Measurements from ENCODE around the gene GPR3.
A peak's percentile ranks its signal among the peaks of the same experiment; 100 is the strongest.
"Not testable (repeated sequence)": the region's sequence is repeated elsewhere in the genome, so short reads cannot be mapped to it uniquely, and the experiment has no call there.

The GPR3 gene

GRCh38 chr1:27383661-27384060, 8.8 kb upstream of the GPR3 start:
- no peak overlapping the region for H3K4me3 ChIP-seq (ENCODE audit: low read depth in 1 of 2, low read length in 2 of 2)
- no peak overlapping the region for H3K9ac ChIP-seq (ENCODE audit: low read length)
- no peaks in the 10 kb centered on the region for H3K4me1 ChIP-seq (ENCODE audit: insufficient read depth, low read length)
- H3K27ac ChIP-seq (ENCODE audit: low read depth, low read length): no peak overlapping the region
- H3K36me3 ChIP-seq (ENCODE audit: insufficient read depth, low read length): no peaks in the 10 kb centered on the region
- peaks cover 0 to 16% of the 10 kb centered on the region in 2 donors for H3K27me3 ChIP-seq (ENCODE audit: control insufficient read depth in 1 of 2, insufficient read depth in 2 of 2, low read length in 2 of 2)
- H3K9me3 ChIP-seq (ENCODE audit: low read length): no peaks in the 10 kb centered on the region

DNA sequence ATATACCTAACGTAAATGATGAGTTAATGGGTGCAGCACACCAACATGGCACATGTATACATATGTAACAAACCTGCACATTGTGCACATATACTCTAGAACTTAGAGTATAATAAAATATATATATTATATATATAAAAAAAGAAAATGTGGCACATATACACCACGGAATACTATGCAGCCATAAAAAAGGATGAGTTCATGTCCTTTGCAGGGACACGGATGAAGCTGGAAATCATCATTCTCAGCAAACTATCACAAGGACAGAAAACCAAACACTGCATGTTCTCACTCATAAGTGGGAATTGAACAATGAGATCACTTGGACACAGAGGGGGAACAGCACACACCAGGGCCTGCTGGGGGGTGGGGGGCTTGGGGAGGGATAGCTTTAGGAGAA, 7.6 kb upstream of the GPR3 start:
- H3K27me3 ChIP-seq (ENCODE audit: control insufficient read depth in 1 of 2, insufficient read depth in 2 of 2, low read length in 2 of 2): peaks cover 0 to 16% of the 10 kb centered on the region in 2 donors
- not testable (repeated sequence) for H3K36me3 ChIP-seq (ENCODE audit: insufficient read depth, low read length); H3K4me3 ChIP-seq (ENCODE audit: low read depth in 1 of 2, low read length in 2 of 2); H3K27ac ChIP-seq (ENCODE audit: low read depth, low read length); H3K4me1 ChIP-seq (ENCODE audit: insufficient read depth, low read length); H3K9ac ChIP-seq (ENCODE audit: low read length); H3K9me3 ChIP-seq (ENCODE audit: low read length)

- peaks cover 0 to 3% of the 10 kb centered on the region in 2 donors for H3K27me3 ChIP-seq (ENCODE audit: control insufficient read depth in 1 of 2, insufficient read depth in 2 of 2, low read length in 2 of 2)
- H3K36me3 ChIP-seq (ENCODE audit: insufficient read depth, low read length): no peaks in the 10 kb centered on the region
- H3K4me1 ChIP-seq (ENCODE audit: insufficient read depth, low read length): peaks cover 13% of the 10 kb centered on the region
- H3K9me3 ChIP-seq (ENCODE audit: low read length): no peaks in the 10 kb centered on the region
- no peak overlapping the region for H3K27ac ChIP-seq (ENCODE audit: low read depth, low read length)
- H3K9ac ChIP-seq (ENCODE audit: low read length): no peak overlapping the region
- H3K4me3 ChIP-seq (ENCODE audit: low read depth in 1 of 2, low read length in 2 of 2): no peak overlapping the region
These were observed 4.0 kb upstream of the GPR3 start for GRCh38 chr1:27388337-27389005.

GRCh38 chr1:27391511-27392095, 819 bp upstream of the GPR3 start:
- no peaks in the 10 kb centered on the region for H3K36me3 ChIP-seq (ENCODE audit: insufficient read depth, low read length)
- H3K4me3 ChIP-seq (ENCODE audit: low read depth in 1 of 2, low read length in 2 of 2): peak overlapping the region; percentile 8 to 44
- H3K4me1 ChIP-seq (ENCODE audit: insufficient read depth, low read length): peaks cover 13% of the 10 kb centered on the region
- H3K27me3 ChIP-seq (ENCODE audit: control insufficient read depth in 1 of 2, insufficient read depth in 2 of 2, low read length in 2 of 2): no peaks in the 10 kb centered on the region
- no peaks in the 10 kb centered on the region for H3K9me3 ChIP-seq (ENCODE audit: low read length)
- peak overlapping the region; percentile 28 for H3K27ac ChIP-seq (ENCODE audit: low read depth, low read length)
- H3K9ac ChIP-seq (ENCODE audit: low read length): no peak overlapping the region

- Histone ChIP-seq H3K9me3 (ENCODE audit: low read length) (no peaks in the 10 kb centered on the region), H3K4me1 (ENCODE audit: insufficient read depth, low read length) (peaks cover 13% of the 10 kb centered on the region), H3K27me3 (ENCODE audit: control insufficient read depth in 1 of 2, insufficient read depth in 2 of 2, low read length in 2 of 2) (no peaks in the 10 kb centered on the region), H3K36me3 (ENCODE audit: insufficient read depth, low read length) (no peaks in the 10 kb centered on the region), H3K9ac (ENCODE audit: low read length) (no peak overlapping the region), H3K27ac (ENCODE audit: low read depth, low read length) (no peak overlapping the region), H3K4me3 (ENCODE audit: low read depth in 1 of 2, low read length in 2 of 2) (peak overlapping the region; percentile 8 to 35)
These were observed 585 bp downstream of the GPR3 start for GRCh38 chr1:27392778-27393635.

DNA sequence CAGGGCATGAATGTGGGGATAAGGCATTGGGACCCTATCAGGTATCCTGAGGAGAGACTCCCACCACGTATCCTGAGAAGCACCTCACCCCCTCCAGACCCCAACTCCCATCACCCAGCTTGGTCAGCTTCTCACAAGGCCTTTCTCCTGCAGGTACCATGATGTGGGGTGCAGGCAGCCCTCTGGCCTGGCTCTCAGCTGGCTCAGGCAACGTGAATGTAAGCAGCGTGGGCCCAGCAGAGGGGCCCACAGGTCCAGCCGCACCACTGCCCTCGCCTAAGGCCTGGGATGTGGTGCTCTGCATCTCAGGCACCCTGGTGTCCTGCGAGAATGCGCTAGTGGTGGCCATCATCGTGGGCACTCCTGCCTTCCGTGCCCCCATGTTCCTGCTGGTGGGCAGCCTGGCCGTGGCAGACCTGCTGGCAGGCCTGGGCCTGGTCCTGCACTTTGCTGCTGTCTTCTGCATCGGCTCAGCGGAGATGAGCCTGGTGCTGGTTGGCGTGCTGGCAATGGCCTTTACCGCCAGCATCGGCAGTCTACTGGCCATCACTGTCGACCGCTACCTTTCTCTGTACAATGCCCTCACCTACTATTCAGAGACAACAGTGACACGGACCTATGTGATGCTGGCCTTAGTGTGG, 1.3 kb downstream of the GPR3 start:
- H3K4me3 ChIP-seq (ENCODE audit: low read depth in 1 of 2, low read length in 2 of 2): no peak overlapping the region
- no peaks in the 10 kb centered on the region for H3K9me3 ChIP-seq (ENCODE audit: low read length)
- peaks cover 13% of the 10 kb centered on the region for H3K4me1 ChIP-seq (ENCODE audit: insufficient read depth, low read length)
- no peak overlapping the region for H3K9ac ChIP-seq (ENCODE audit: low read length)
- no peaks in the 10 kb centered on the region for H3K36me3 ChIP-seq (ENCODE audit: insufficient read depth, low read length)
- no peak overlapping the region for H3K27ac ChIP-seq (ENCODE audit: low read depth, low read length)
- no peaks in the 10 kb centered on the region for H3K27me3 ChIP-seq (ENCODE audit: control insufficient read depth in 1 of 2, insufficient read depth in 2 of 2, low read length in 2 of 2)

DNA sequence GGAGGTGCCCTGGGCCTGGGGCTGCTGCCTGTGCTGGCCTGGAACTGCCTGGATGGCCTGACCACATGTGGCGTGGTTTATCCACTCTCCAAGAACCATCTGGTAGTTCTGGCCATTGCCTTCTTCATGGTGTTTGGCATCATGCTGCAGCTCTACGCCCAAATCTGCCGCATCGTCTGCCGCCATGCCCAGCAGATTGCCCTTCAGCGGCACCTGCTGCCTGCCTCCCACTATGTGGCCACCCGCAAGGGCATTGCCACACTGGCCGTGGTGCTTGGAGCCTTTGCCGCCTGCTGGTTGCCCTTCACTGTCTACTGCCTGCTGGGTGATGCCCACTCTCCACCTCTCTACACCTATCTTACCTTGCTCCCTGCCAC, 1.8 kb downstream of the GPR3 start:
- Histone ChIP-seq H3K36me3 (ENCODE audit: insufficient read depth, low read length) (no peaks in the 10 kb centered on the region), H3K9me3 (ENCODE audit: low read length) (no peaks in the 10 kb centered on the region), H3K27me3 (ENCODE audit: control insufficient read depth in 1 of 2, insufficient read depth in 2 of 2, low read length in 2 of 2) (no peaks in the 10 kb centered on the region), H3K4me3 (ENCODE audit: low read depth in 1 of 2, low read length in 2 of 2) (no peak overlapping the region), H3K27ac (ENCODE audit: low read depth, low read length) (no peak overlapping the region), H3K9ac (ENCODE audit: low read length) (no peak overlapping the region), H3K4me1 (ENCODE audit: insufficient read depth, low read length) (peaks cover 14% of the 10 kb centered on the region)

GRCh38 chr1:27394925-27395324, 2.5 kb downstream of the GPR3 start:
- Histone ChIP-seq H3K27me3 (ENCODE audit: control insufficient read depth in 1 of 2, insufficient read depth in 2 of 2, low read length in 2 of 2) (no peaks in the 10 kb centered on the region), H3K4me3 (ENCODE audit: low read depth in 1 of 2, low read length in 2 of 2) (no peak overlapping the region), H3K36me3 (ENCODE audit: insufficient read depth, low read length) (no peaks in the 10 kb centered on the region), H3K4me1 (ENCODE audit: insufficient read depth, low read length) (peaks cover 17% of the 10 kb centered on the region), H3K9ac (ENCODE audit: low read length) (no peak overlapping the region), H3K9me3 (ENCODE audit: low read length) (no peaks in the 10 kb centered on the region), H3K27ac (ENCODE audit: low read depth, low read length) (no peak overlapping the region)

GRCh38 chr1:27395441-27396195, 3.2 kb downstream of the GPR3 start:
- no peaks in the 10 kb centered on the region for H3K27me3 ChIP-seq (ENCODE audit: control insufficient read depth in 1 of 2, insufficient read depth in 2 of 2, low read length in 2 of 2)
- no peaks in the 10 kb centered on the region for H3K36me3 ChIP-seq (ENCODE audit: insufficient read depth, low read length)
- H3K27ac ChIP-seq (ENCODE audit: low read depth, low read length): no peak overlapping the region
- H3K4me3 ChIP-seq (ENCODE audit: low read depth in 1 of 2, low read length in 2 of 2): no peak overlapping the region
- peaks cover 24% of the 10 kb centered on the region for H3K4me1 ChIP-seq (ENCODE audit: insufficient read depth, low read length)
- no peak overlapping the region for H3K9ac ChIP-seq (ENCODE audit: low read length)
- H3K9me3 ChIP-seq (ENCODE audit: low read length): no peaks in the 10 kb centered on the region

GRCh38 chr1:27397110-27397509, 4.7 kb downstream of the GPR3 start:
- Histone ChIP-seq H3K9me3 (ENCODE audit: low read length) (no peaks in the 10 kb centered on the region), H3K27ac (ENCODE audit: low read depth, low read length) (no peak overlapping the region), H3K4me3 (ENCODE audit: low read depth in 1 of 2, low read length in 2 of 2) (no peak overlapping the region), H3K27me3 (ENCODE audit: control insufficient read depth in 1 of 2, insufficient read depth in 2 of 2, low read length in 2 of 2) (no peaks in the 10 kb centered on the region), H3K36me3 (ENCODE audit: insufficient read depth, low read length) (no peaks in the 10 kb centered on the region), H3K4me1 (ENCODE audit: insufficient read depth, low read length) (peaks cover 21% of the 10 kb centered on the region), H3K9ac (ENCODE audit: low read length) (no peak overlapping the region)

GRCh38 chr1:27397749-27398148, 5.3 kb downstream of the GPR3 start:
- Histone ChIP-seq H3K27ac (ENCODE audit: low read depth, low read length) (no peak overlapping the region), H3K9ac (ENCODE audit: low read length) (no peak overlapping the region), H3K4me1 (ENCODE audit: insufficient read depth, low read length) (peaks cover 27% of the 10 kb centered on the region), H3K36me3 (ENCODE audit: insufficient read depth, low read length) (no peaks in the 10 kb centered on the region), H3K27me3 (ENCODE audit: control insufficient read depth in 1 of 2, insufficient read depth in 2 of 2, low read length in 2 of 2) (no peaks in the 10 kb centered on the region), H3K9me3 (ENCODE audit: low read length) (no peaks in the 10 kb centered on the region), H3K4me3 (ENCODE audit: low read depth in 1 of 2, low read length in 2 of 2) (no peak overlapping the region)

All from muscle layer of colon (tissue), 2 donors.